Panc1 (cell line): Measurements from ENCODE around the gene RAB7B. TPM values are rescaled to one million over a fixed set of nuclear protein-coding genes. Genes with fewer than 3 reads are reported as not detected.

Experiments
- ATAC-seq: fragments of 200-7000 bp; cut with Tn5 transposase; 2 replicates; pipeline ENCODE4 v1.9.1; 2020; ENCODE audit warnings: mild to moderate bottlenecking, moderate library complexity
- BruUV-seq: library from RNA; stranded (reverse); fragments of 400-500 nt; replicated peaks from 2 replicates; lab custom pipeline; 2021; lab: Mats Ljungman, UMichigan
- CTCF ChIA-PET: fragments of 300-600 bp; sonication (Branson Sonifier 250); formaldehyde crosslinking; loops from one replicate; lab custom pipeline; 2022; ENCODE audit warnings: antibody characterized with exemption; lab: Charles Lee
- POLR2A ChIA-PET: fragments of 300-600 bp; sonication (Branson Sonifier 250); formaldehyde crosslinking; loops from one replicate; lab custom pipeline; 2022; ENCODE audit warnings: antibody characterized with exemption; lab: Charles Lee
- DNase-seq: peaks from one replicate; pipeline ENCODE4 v3.0.0-alpha.2; 2010; ENCODE audit warnings: low read depth, low spot score
- H3K27ac ChIP-seq: 2 replicates; pipeline ENCODE4 v1.5.1; 2011; ENCODE audit warnings: mild to moderate bottlenecking, low read length, inconsistent platforms
- H3K27me3 ChIP-seq: fragments of 200-500 bp; sonication (Bioruptor generic); 2 replicates; pipeline ENCODE4 v1.6.0; 2014; ENCODE audit warnings: low read length, inconsistent platforms; ENCODE audit not compliant: control insufficient read depth, insufficient read depth
- H3K36me3 ChIP-seq: fragments of 200-500 bp; sonication (Bioruptor generic); 2 replicates; pipeline ENCODE4 v1.5.1; 2014; ENCODE audit warnings: inconsistent platforms, mild to moderate bottlenecking, low read length, moderate library complexity; ENCODE audit not compliant: control insufficient read depth, insufficient read depth
- H3K4me1 ChIP-seq: 2 replicates; pipeline ENCODE4 v1.5.1; 2011; ENCODE audit warnings: inconsistent platforms, mild to moderate bottlenecking, low read length, moderate library complexity; ENCODE audit not compliant: control insufficient read depth, insufficient read depth
- H3K4me3 ChIP-seq, 2 experiments: 2 replicates each; pipeline ENCODE4 v1.5.1; 2011 to 2012; ENCODE audit warnings: low read depth in 2 of 2, low read length in 2 of 2, mild to moderate bottlenecking in 2 of 2, inconsistent platforms in 1 of 2, moderate library complexity in 1 of 2
- H3K9me3 ChIP-seq: fragments of 200-500 bp; sonication (Bioruptor generic); 2 replicates; pipeline ENCODE4 v1.5.1; 2014; ENCODE audit warnings: low read depth, mild to moderate bottlenecking, inconsistent platforms, low read length, moderate library complexity; ENCODE audit not compliant: control insufficient read depth, insufficient read depth
- CTCF ChIP-seq: fragments of 450-650 bp; IDR thresholded peaks from 2 replicates; pipeline ENCODE4 v1.5.1; 2017; ENCODE audit warnings: mild to moderate bottlenecking
- POLR2AphosphoS5 ChIP-seq: IDR thresholded peaks from 2 replicates; pipeline ENCODE4 v1.6.1; 2012; ENCODE audit warnings: mild to moderate bottlenecking, low read depth, low read length, moderate library complexity
- REST ChIP-seq, 2 experiments: IDR thresholded peaks; 2 replicates each; pipeline ENCODE4 v1.6.1; 2011 to 2012; ENCODE audit warnings: low read depth in 2 of 2, control low read depth in 1 of 2, low read length in 1 of 2, mild to moderate bottlenecking in 1 of 2, moderate library complexity in 1 of 2; ENCODE audit not compliant: insufficient read depth in 1 of 2
- SIN3A ChIP-seq: IDR thresholded peaks from 2 replicates; pipeline ENCODE4 v1.6.1; 2012; ENCODE audit warnings: low read depth, mild to moderate bottlenecking, low read length, moderate library complexity, borderline replicate concordance; ENCODE audit not compliant: insufficient read depth
- TCF7L2 ChIP-seq: IDR thresholded peaks from 2 replicates; pipeline ENCODE4 v1.6.1; 2011; ENCODE audit warnings: mild to moderate bottlenecking, low read depth, low read length, inconsistent platforms
- in situ Hi-C: cut with HindIII; loops from 2 replicates; pipeline ENCODE4 v1.10.0; 2016; ENCODE audit warnings: low sequenced_read_pairs, low pct_unique_long_range_greater_than_20kb
- intact Hi-C: fragments of 100-400 bp; cut with micrococcal nuclease; formaldehyde crosslinking; loops from one replicate; pipeline ENCODE4 v1.10.0; 2022; ENCODE audit not compliant: unreplicated experiment
- total RNA-seq: library from RNA; stranded (reverse); gene quantifications from one replicate; pipeline ENCODE4 v1.2.1, GENCODE V29; 2021; ENCODE audit not compliant: unreplicated experiment

Gene RAB7B
- total RNA-seq, 1 experiment from 2014 or later = 0.05 TPM

GRCh38 chr1:206012086-206012859 lies 9.1 kb upstream of the RAB7B start:
- TF ChIP-seq CTCF (no peak), SIN3A (no peak), POLR2AphosphoS5 (no peak), TCF7L2 (no peak), REST (IDR thresholded peaks at IDR 0.05; ENCODE audit: insufficient read depth in 1 of 2, low read depth in 2 of 2, low read length in 1 of 2) (no peak)
- no peak overlapping the region for H3K27ac ChIP-seq

GRCh38 chr1:206011057-206011456 lies 7.9 kb upstream of the RAB7B start:
- Histone ChIP-seq H3K27ac (no peak overlapping the region), H3K9me3 (no peaks in the 10 kb centered on the region), H3K4me3 (no peak overlapping the region), H3K4me1 (no peaks in the 10 kb centered on the region), H3K27me3 (no peaks in the 10 kb centered on the region; the same call in 1 of the 2 replicates), H3K36me3 (no peaks in the 10 kb centered on the region)
- TF ChIP-seq SIN3A = no peak
- no peak for TF ChIP-seq REST (IDR thresholded peaks at IDR 0.05; ENCODE audit: insufficient read depth in 1 of 2, low read depth in 2 of 2, low read length in 1 of 2)
- TF ChIP-seq CTCF = no peak
- no peak for TF ChIP-seq POLR2AphosphoS5
- TF ChIP-seq TCF7L2 = no peak
- POLR2A ChIA-PET = no interaction called here
- DNase-seq = no peak
- no TSS peak for BruUV-seq
- CTCF ChIA-PET = no interaction called here
- no peak for ATAC-seq
- in situ Hi-C loops (no loop called here), intact Hi-C loops (no loop called here)

More at GRCh38 chr1:206012086-206012859, 9.1 kb upstream of the RAB7B start:
- H3K36me3 ChIP-seq = no peaks in the 10 kb centered on the region
- BruUV-seq = no TSS peak
- H3K9me3 ChIP-seq = no peaks in the 10 kb centered on the region
- peak; percentile 34; the same call in 1 of the 2 replicates for ATAC-seq
- no peaks in the 10 kb centered on the region; the same call in 1 of the 2 replicates for H3K27me3 ChIP-seq
- CTCF ChIA-PET = no interaction called here
- in situ Hi-C loops = no loop called here
- DNase-seq = no peak
- POLR2A ChIA-PET = no interaction called here
- H3K4me1 ChIP-seq = no peaks in the 10 kb centered on the region
- no peak overlapping the region for H3K4me3 ChIP-seq
- intact Hi-C loops = no loop called here
